Natural killer cell (primary cell): ENCODE measurements around the gene ATP5MK. TPM values are rescaled to one million over a fixed set of nuclear protein-coding genes. Genes with fewer than 3 reads are reported as not detected.
A peak's percentile ranks its signal among the peaks of the same experiment; 100 is the strongest.
"Not testable (repeated sequence)": the region's sequence is repeated elsewhere in the genome, so short reads cannot be mapped to it uniquely, and the experiment has no call there.

Experiments used
- ATAC-seq, 3 donors: fragments of 150-1000 bp in 2 of 3; fragments of 200-7000 bp in 1 of 3; cut with Tn5 transposase; 1 replicate in 1 of 3; 2 replicates in 2 of 3; pipeline ENCODE4 v1.10.0; 2021; ENCODE audit warnings: mild to moderate bottlenecking in 2 of 3, moderate library complexity in 2 of 3
- DNase-seq, 2 donors: peaks; one replicate each; pipeline versions ENCODE4 v3.0.0 to v3.0.0-alpha.2; 2013 to 2021; ENCODE audit warnings: mixed read lengths in 1 of 2
- H3K27ac ChIP-seq: one replicate; pipeline ENCODE4 v1.5.1; 2013; ENCODE audit warnings: mild to moderate bottlenecking, low read length
- H3K27me3 ChIP-seq: one replicate; pipeline ENCODE4 v1.6.1; 2013; ENCODE audit warnings: low read length; ENCODE audit not compliant: control insufficient read depth, insufficient read depth
- H3K36me3 ChIP-seq: one replicate; pipeline ENCODE4 v1.6.1; 2013; ENCODE audit warnings: low read length; ENCODE audit not compliant: control insufficient read depth, insufficient read depth
- H3K4me1 ChIP-seq: one replicate; pipeline ENCODE4 v1.6.1; 2013; ENCODE audit warnings: low read length; ENCODE audit not compliant: control insufficient read depth, insufficient read depth
- H3K4me3 ChIP-seq: one replicate; pipeline ENCODE4 v1.5.1; 2013; ENCODE audit warnings: low read length
- H3K9me3 ChIP-seq: one replicate; pipeline ENCODE4 v1.6.1; 2013; ENCODE audit warnings: low read length; ENCODE audit not compliant: control insufficient read depth, insufficient read depth
- H3K27ac Mint-ChIP-seq, 2 donors: one replicate each; pipeline ENCODE4 v1.8.0; 2022; ENCODE audit warnings: mild to moderate bottlenecking in 2 of 2, mixed read lengths in 2 of 2, moderate library complexity in 1 of 2
- H3K27me3 Mint-ChIP-seq, 2 donors: one replicate each; pipeline ENCODE4 v1.8.0; 2022; ENCODE audit warnings: low read depth in 2 of 2, mixed read lengths in 2 of 2
- H3K36me3 Mint-ChIP-seq: one replicate; pipeline ENCODE4 v1.8.0; 2022; ENCODE audit warnings: mixed read lengths
- H3K4me1 Mint-ChIP-seq, 2 donors: one replicate each; pipeline ENCODE4 v1.8.0; 2022; ENCODE audit warnings: mixed read lengths in 2 of 2
- H3K4me3 Mint-ChIP-seq: one replicate; pipeline ENCODE4 v1.8.0; 2022; ENCODE audit warnings: mild to moderate bottlenecking, moderate library complexity, mixed read lengths
- H3K9me3 Mint-ChIP-seq, 2 donors: one replicate each; pipeline ENCODE4 v1.8.0; 2022; ENCODE audit warnings: mixed read lengths in 2 of 2
- WGBS: methylation state at CpG from one replicate; pipeline ENCODE4 v1.1.7; 2013; ENCODE audit warnings: missing lambda C conversion rate; ENCODE audit not compliant: insufficient coverage; 5-methylcytosine and 5-hydroxymethylcytosine counted together
- intact Hi-C: fragments of 100-400 bp; cut with micrococcal nuclease; formaldehyde crosslinking; loops from one replicate; pipeline ENCODE4 v1.14.2; 2022
- total RNA-seq, 4 donors: library from RNA; stranded (reverse); fragments of 120-200 nt in 1 of 4; gene quantifications; one replicate each; pipeline versions ENCODE4 v1.2.3 to v1.2.4, GENCODE V29; 2013 to 2022
- TF ChIP-seq, protein P1 (sequence below): fragments of 200-600 bp; IDR thresholded peaks from one replicate; pipeline ENCODE4 v1.8.0; 2022; ENCODE audit warnings: antibody characterized with exemption

The ATP5MK gene
- total RNA-seq, 3 donors from 2014 or later (not counting 1 experiment from before 2014, with no cell fraction given) = 121 to 157 (median 154) TPM

DNA sequence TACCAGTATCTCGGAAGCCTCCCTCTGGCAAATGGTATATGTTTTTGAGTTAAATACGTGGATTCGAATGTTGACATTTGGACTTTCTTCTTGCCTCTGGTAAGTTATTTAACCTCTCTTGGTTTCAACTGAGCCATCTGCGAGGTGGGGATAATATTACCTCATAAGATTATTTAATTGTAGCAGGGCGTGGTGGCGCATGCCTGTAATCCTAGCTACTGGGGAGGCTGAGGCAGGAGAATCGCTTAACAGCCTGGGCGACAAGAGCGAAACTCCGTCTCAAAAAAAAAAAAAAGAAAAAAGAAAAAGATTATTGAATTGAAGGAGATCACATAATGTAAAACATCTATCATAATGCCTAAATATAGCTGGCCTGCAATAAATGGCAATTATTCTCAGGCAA, 28.9 kb downstream of the ATP5MK start:
- no peaks in the 10 kb centered on the region for H3K27me3 ChIP-seq
- no peaks in the 10 kb centered on the region for H3K9me3 ChIP-seq
- H3K4me1 ChIP-seq = peaks cover 18% of the 10 kb centered on the region
- DNase-seq = no peak
- Mint-ChIP-seq H3K27ac (peak overlapping the region; percentile 89 to 95), H3K4me1 (peaks cover 19 to 22% of the 10 kb centered on the region in 2 donors), H3K27me3 (no peaks in the 10 kb centered on the region), H3K9me3 (peaks cover 0 to 3% of the 10 kb centered on the region in 2 donors), H3K4me3 (peak overlapping the region; percentile 97), H3K36me3 (no peaks in the 10 kb centered on the region)
- TF ChIP-seq, protein P1, sequence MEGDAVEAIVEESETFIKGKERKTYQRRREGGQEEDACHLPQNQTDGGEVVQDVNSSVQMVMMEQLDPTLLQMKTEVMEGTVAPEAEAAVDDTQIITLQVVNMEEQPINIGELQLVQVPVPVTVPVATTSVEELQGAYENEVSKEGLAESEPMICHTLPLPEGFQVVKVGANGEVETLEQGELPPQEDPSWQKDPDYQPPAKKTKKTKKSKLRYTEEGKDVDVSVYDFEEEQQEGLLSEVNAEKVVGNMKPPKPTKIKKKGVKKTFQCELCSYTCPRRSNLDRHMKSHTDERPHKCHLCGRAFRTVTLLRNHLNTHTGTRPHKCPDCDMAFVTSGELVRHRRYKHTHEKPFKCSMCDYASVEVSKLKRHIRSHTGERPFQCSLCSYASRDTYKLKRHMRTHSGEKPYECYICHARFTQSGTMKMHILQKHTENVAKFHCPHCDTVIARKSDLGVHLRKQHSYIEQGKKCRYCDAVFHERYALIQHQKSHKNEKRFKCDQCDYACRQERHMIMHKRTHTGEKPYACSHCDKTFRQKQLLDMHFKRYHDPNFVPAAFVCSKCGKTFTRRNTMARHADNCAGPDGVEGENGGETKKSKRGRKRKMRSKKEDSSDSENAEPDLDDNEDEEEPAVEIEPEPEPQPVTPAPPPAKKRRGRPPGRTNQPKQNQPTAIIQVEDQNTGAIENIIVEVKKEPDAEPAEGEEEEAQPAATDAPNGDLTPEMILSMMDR = no peak
- H3K4me3 ChIP-seq = peak overlapping the region; percentile 67
- intact Hi-C loops = loop anchor here (1.0 to 10.0 kb wide), 4 partner anchors 17 to 723 kb away; partner anchors contain the start of genes ATP5MK, CNNM2, PCGF6 and PDCD11
- no peaks in the 10 kb centered on the region for H3K36me3 ChIP-seq
- no peak for ATAC-seq
- WGBS = 90% methylated on average over 3 of the region's 10 CpGs
- H3K27ac ChIP-seq = peak overlapping the region; percentile 69

DNA sequence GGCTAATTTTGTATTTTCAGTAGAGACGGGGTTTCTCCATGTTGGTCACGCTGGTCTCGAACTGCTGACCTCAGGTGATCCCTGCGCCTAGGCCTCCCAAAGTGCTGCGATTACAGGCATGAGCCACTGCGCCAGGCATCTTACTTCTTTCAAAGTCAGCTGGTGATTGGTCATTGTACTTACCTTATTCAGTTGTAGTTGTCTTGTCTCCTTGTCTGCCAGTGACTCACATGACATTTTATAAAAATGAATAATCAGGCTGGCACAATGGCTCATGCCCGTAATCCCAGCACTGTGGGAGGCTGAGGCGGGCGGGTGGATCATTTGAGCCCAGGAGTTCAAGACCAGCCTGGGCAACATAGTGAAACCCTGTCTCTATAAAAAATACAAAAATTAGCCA, 35.5 kb downstream of the ATP5MK start:
- not testable (repeated sequence) for H3K36me3 ChIP-seq, H3K9me3 ChIP-seq, H3K27ac ChIP-seq, H3K36me3 Mint-ChIP-seq, H3K27me3 Mint-ChIP-seq, H3K27ac Mint-ChIP-seq, H3K9me3 Mint-ChIP-seq, ATAC-seq, H3K27me3 ChIP-seq, H3K4me3 Mint-ChIP-seq, H3K4me1 ChIP-seq, H3K4me1 Mint-ChIP-seq, DNase-seq, H3K4me3 ChIP-seq
- WGBS = 95% methylated on average over 9 of the region's 9 CpGs
- intact Hi-C loops = loop anchor here (10.0 kb wide), 1 partner anchor 716 kb away; the partner anchor contains the start of gene TRIM8

DNA sequence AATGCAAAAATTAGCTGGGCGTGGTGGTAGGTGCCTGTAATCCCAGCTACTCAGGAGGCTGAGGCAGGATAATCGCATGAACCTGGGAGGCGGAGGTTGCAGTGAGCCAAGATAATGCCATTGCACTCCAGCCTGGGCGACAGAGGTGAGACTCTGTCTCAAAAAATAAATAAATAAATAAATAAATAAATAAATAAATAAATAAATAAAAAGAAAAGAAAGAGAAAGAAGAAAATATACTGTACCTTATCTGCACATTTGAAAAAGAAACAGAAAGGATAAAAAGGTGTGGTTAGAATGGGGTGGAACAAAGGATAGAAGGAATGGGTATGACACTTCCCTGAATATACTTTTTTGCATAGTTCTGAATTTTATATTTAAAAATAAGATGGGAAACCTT, 36.8 kb downstream of the ATP5MK start:
- H3K9me3 Mint-ChIP-seq, H3K4me3 Mint-ChIP-seq, H3K27me3 ChIP-seq, H3K4me1 ChIP-seq, H3K4me1 Mint-ChIP-seq, H3K36me3 Mint-ChIP-seq, H3K27ac Mint-ChIP-seq, H3K36me3 ChIP-seq, H3K4me3 ChIP-seq, DNase-seq, H3K27me3 Mint-ChIP-seq, H3K27ac ChIP-seq, intact Hi-C loops, H3K9me3 ChIP-seq, ATAC-seq: not testable (repeated sequence)
- WGBS = 91% methylated on average over 3 of the region's 4 CpGs

DNA sequence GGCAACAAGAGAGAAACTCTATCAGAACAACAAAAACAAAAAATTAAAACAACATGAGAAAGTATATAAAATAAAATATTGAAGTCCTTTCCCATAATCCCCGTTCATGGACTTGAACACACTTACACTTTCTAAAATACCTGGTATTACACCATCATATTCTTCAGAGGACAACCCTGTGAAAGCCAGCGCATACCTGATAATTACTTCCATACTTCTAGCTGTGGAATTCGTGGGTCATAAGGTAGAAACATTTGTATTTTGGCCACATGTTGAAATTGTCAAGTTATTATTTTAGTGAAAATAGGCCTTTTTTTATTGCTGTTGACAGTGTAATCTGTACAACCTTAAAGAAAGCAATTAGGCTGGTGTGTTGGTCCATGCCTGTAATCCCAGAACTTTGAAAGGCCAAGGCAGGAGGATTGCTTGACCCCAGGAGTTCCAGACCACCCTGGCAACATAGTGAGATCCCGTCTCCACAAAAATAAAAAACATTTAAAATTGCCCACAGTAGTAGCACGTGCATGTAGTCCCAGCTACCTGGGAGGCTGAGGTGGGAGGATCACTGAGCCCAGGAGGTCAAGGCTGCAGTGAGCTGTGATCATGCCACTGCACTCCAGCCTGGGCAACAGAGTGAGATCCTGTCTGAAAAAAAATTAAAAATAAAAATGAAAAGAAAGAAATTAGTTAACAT, 40.2 kb downstream of the ATP5MK start:
- Mint-ChIP-seq H3K27ac (no peak overlapping the region), H3K36me3 (no peaks in the 10 kb centered on the region), H3K9me3 (no peaks in the 10 kb centered on the region), H3K4me3 (no peak overlapping the region), H3K4me1 (no peaks in the 10 kb centered on the region), H3K27me3 (no peaks in the 10 kb centered on the region)
- no peak overlapping the region for H3K4me3 ChIP-seq
- 87% methylated on average over 4 of the region's 5 CpGs for WGBS
- peaks cover 4% of the 10 kb centered on the region for H3K4me1 ChIP-seq
- TF ChIP-seq, protein P1 = no peak
- DNase-seq (no peak), ATAC-seq (no peak)
- intact Hi-C loops = no loop called here
- no peaks in the 10 kb centered on the region for H3K27me3 ChIP-seq
- H3K36me3 ChIP-seq = no peaks in the 10 kb centered on the region
- H3K9me3 ChIP-seq = no peaks in the 10 kb centered on the region
- no peak overlapping the region for H3K27ac ChIP-seq

DNA sequence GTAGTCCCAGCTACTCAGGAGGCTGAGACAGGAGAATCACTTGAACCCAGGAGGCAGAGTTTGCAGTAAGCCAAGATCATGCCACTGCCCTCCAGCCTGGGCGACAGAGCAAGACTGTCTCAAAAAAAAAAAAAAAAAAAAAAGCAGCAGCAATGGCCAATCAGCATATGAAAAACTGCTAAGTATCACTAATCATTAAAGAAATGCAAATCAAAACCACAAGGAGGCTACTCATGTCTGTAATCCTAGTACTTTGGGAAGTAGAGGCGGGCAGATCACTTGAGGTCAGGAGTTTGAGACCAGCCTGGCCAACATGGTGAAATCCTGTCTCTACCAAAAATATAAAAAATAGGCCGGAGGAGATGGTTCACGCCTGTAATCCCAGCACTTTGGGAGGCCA, 41.7 kb downstream of the ATP5MK start:
- intact Hi-C loops = not testable (repeated sequence)

More for the DNA sequence above, 41.7 kb downstream of the ATP5MK start:
- not testable (repeated sequence) for H3K27me3 ChIP-seq, H3K4me1 Mint-ChIP-seq, DNase-seq, H3K9me3 ChIP-seq, H3K4me1 ChIP-seq, H3K4me3 ChIP-seq, H3K4me3 Mint-ChIP-seq, H3K27me3 Mint-ChIP-seq, H3K27ac Mint-ChIP-seq, H3K9me3 Mint-ChIP-seq, H3K27ac ChIP-seq, ATAC-seq, H3K36me3 Mint-ChIP-seq, H3K36me3 ChIP-seq
- WGBS = 94% methylated on average over 4 of the region's 4 CpGs
